ENCODE results near the gene MAP1B.

MAP1B gene

GRCh38 chr5:72152545-72152944 lies 45.3 kb downstream of the MAP1B start:
- TF ChIP-seq CTCF (IDR thresholded peaks at IDR 0.05) = no peak
- Mint-ChIP-seq H3K9me3 (no peaks in the 10 kb centered on the region), H3K27me3 (ENCODE audit: low read depth, poor library complexity) (no peaks in the 10 kb centered on the region), H3K36me3 (ENCODE audit: low read depth) (peaks cover 42% of the 10 kb centered on the region), H3K27ac (no peak overlapping the region), H3K4me3 (no peak overlapping the region), H3K4me1 (peaks cover 88% of the 10 kb centered on the region)
- DNase-seq = no peak

- H3K27me3 Mint-ChIP-seq (ENCODE audit: low read depth, poor library complexity) = no peaks in the 10 kb centered on the region
- no peak for DNase-seq
- no peak overlapping the region for H3K4me3 Mint-ChIP-seq
- TF ChIP-seq CTCF (IDR thresholded peaks at IDR 0.05) = no peak
- H3K4me1 Mint-ChIP-seq = peaks cover 82% of the 10 kb centered on the region
- peaks cover 38% of the 10 kb centered on the region for H3K36me3 Mint-ChIP-seq (ENCODE audit: low read depth)
- H3K9me3 Mint-ChIP-seq = no peaks in the 10 kb centered on the region
- H3K27ac Mint-ChIP-seq = peak overlapping the region; percentile 70
These were observed 46.3 kb downstream of the MAP1B start for GRCh38 chr5:72153551-72153950.

GRCh38 chr5:72154076-72154756 lies 46.9 kb downstream of the MAP1B start:
- DNase-seq = no peak
- TF ChIP-seq CTCF (IDR thresholded peaks at IDR 0.05) = no peak
- Mint-ChIP-seq H3K36me3 (ENCODE audit: low read depth) (peaks cover 33% of the 10 kb centered on the region), H3K27ac (peak overlapping the region; percentile 70), H3K27me3 (ENCODE audit: low read depth, poor library complexity) (no peaks in the 10 kb centered on the region), H3K4me3 (no peak overlapping the region), H3K4me1 (peaks cover 76% of the 10 kb centered on the region), H3K9me3 (no peaks in the 10 kb centered on the region)

GRCh38 chr5:72156946-72157624 lies 49.8 kb downstream of the MAP1B start:
- peak overlapping the region; percentile 71 for H3K27ac Mint-ChIP-seq
- H3K4me3 Mint-ChIP-seq = no peak overlapping the region
- H3K27me3 Mint-ChIP-seq (ENCODE audit: low read depth, poor library complexity) = no peaks in the 10 kb centered on the region
- H3K9me3 Mint-ChIP-seq = no peaks in the 10 kb centered on the region
- peaks cover 22% of the 10 kb centered on the region for H3K36me3 Mint-ChIP-seq (ENCODE audit: low read depth)
- DNase-seq = no peak
- H3K4me1 Mint-ChIP-seq = peaks cover 49% of the 10 kb centered on the region
- no peak for TF ChIP-seq CTCF (IDR thresholded peaks at IDR 0.05)

- H3K9me3 Mint-ChIP-seq = no peaks in the 10 kb centered on the region
- peaks cover 45% of the 10 kb centered on the region for H3K4me1 Mint-ChIP-seq
- peaks cover 22% of the 10 kb centered on the region for H3K36me3 Mint-ChIP-seq (ENCODE audit: low read depth)
- H3K27me3 Mint-ChIP-seq (ENCODE audit: low read depth, poor library complexity) = no peaks in the 10 kb centered on the region
- no peak for DNase-seq
- TF ChIP-seq CTCF (IDR thresholded peaks at IDR 0.05) = no peak
- no peak overlapping the region for H3K4me3 Mint-ChIP-seq
- peak overlapping the region; percentile 53 for H3K27ac Mint-ChIP-seq
These were observed 50.3 kb downstream of the MAP1B start for GRCh38 chr5:72157625-72157962.

- Mint-ChIP-seq H3K27me3 (ENCODE audit: low read depth, poor library complexity) (no peaks in the 10 kb centered on the region), H3K27ac (peak overlapping the region; percentile 31), H3K36me3 (ENCODE audit: low read depth) (peaks cover 21% of the 10 kb centered on the region), H3K9me3 (no peaks in the 10 kb centered on the region), H3K4me3 (no peak overlapping the region), H3K4me1 (peaks cover 26% of the 10 kb centered on the region)
- no peak for DNase-seq
- no peak for TF ChIP-seq CTCF (IDR thresholded peaks at IDR 0.05)
These were observed 52.2 kb downstream of the MAP1B start for GRCh38 chr5:72159501-72159911.
